Esophagus squamous epithelium (tissue), 5 donors: Measurements from ENCODE around the gene ATXN1. TPM values are rescaled to one million over a fixed set of nuclear protein-coding genes. Genes with fewer than 3 reads are reported as not detected.

Experiments
- DNase-seq: peaks from one replicate; lab custom pipeline; 2025; lab: John Stamatoyannopoulos, UW
- H3K27ac ChIP-seq, 4 donors: fragments of 200-600 bp; sonication (generic); one replicate each; pipeline ENCODE4 v1.5.1; 2016 to 2019; ENCODE audit warnings: mild to moderate bottlenecking in 1 of 4
- H3K27me3 ChIP-seq, 4 donors: fragments of 200-600 bp; sonication (generic); 1 replicate in 3 of 4; 2 replicates in 1 of 4; pipeline versions ENCODE4 v1.5.1 to v1.6.0; 2017 to 2021; ENCODE audit warnings: antibody characterized with exemption in 1 of 4
- H3K36me3 ChIP-seq, 3 donors: fragments of 200-600 bp; sonication (generic); one replicate each; pipeline ENCODE4 v1.5.1; 2016 to 2019
- H3K4me1 ChIP-seq, 3 donors: fragments of 200-600 bp; sonication (generic); one replicate each; pipeline ENCODE4 v1.5.1; 2017 to 2019
- H3K4me3 ChIP-seq, 4 donors: fragments of 200-600 bp; sonication (generic); 1 replicate in 3 of 4; 2 replicates in 1 of 4; pipeline ENCODE4 v1.5.1; 2016 to 2019; ENCODE audit warnings: mild to moderate bottlenecking in 2 of 4, moderate library complexity in 1 of 4
- H3K9me3 ChIP-seq, 3 donors: fragments of 200-600 bp; sonication (generic); one replicate each; pipeline ENCODE4 v1.5.1; 2016 to 2019
- CTCF ChIP-seq, 6 experiments: fragments of 450-650 bp in 4 of 6; fragments of 200-600 bp in 2 of 6; sonication (generic) in 2 of 6; IDR thresholded peaks; one replicate each; pipeline ENCODE4 v1.5.1; 2016 to 2019; ENCODE audit warnings: antibody characterized with exemption in 6 of 6, mild to moderate bottlenecking in 4 of 6, moderate library complexity in 4 of 6
- POLR2A ChIP-seq, 4 donors: fragments of 450-650 bp; IDR thresholded peaks; one replicate each; pipeline ENCODE4 v1.6.1; 2017; ENCODE audit warnings: antibody characterized with exemption in 4 of 4, mild to moderate bottlenecking in 4 of 4, moderate library complexity in 3 of 4
- WGBS, 2 donors: methylation state at CpG; one replicate each; pipeline ENCODE4 v1.1.5; 2018; 5-methylcytosine and 5-hydroxymethylcytosine counted together
- intact Hi-C: fragments of 100-400 bp; cut with DNase I; formaldehyde crosslinking; loops from one replicate; pipeline ENCODE4 v1.15.0; 2022
- total RNA-seq, 4 donors: library from RNA; depleted of rRNA; stranded (reverse); fragments of >200 nt; gene quantifications; one replicate each; pipeline ENCODE4 v1.1.0, GENCODE V29; 2016
- donor health status: DM: yes; HTN: yes; CAD: no.

Gene ATXN1
- total RNA-seq, 4 donors from 2014 or later, result 17.5 to 50.5 (median 28.5) TPM

DNA sequence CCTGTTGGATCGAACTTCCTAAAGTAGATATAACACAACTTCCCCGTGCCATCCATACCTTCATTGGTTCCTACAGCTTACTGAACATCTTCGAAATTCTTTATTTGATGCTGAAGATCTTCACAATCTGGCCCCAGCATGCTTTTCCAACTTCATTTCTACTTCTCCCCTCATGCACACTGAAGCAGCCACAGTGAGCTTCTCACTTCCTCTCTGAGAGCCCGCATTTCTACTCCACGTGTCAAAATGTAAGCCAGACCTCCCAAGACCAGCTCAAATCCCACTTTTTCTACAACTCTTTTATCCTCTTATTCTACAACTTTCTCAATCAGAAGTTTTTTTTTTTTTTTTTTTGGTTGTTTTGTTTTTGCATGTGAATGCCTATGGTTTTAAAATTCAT lies 268.1 kb downstream of the ATXN1 start:
- Histone ChIP-seq H3K9me3 (no peaks in the 10 kb centered on the region), H3K4me1 (peaks cover 20 to 72% (median 25%) of the 10 kb centered on the region in 3 donors), H3K27ac (no peak overlapping the region), H3K36me3 (no peaks in the 10 kb centered on the region), H3K4me3 (no peak overlapping the region), H3K27me3 (no peaks in the 10 kb centered on the region)
- no peak for DNase-seq
- WGBS, 2 donors, result 78 to 88% methylated on average over 5 of the region's 5 CpGs
- TF ChIP-seq CTCF (IDR thresholded peaks at IDR 0.05), result no peak
- TF ChIP-seq POLR2A (IDR thresholded peaks at IDR 0.05), result no peak
- intact Hi-C loops, result no loop called here

- no peak for TF ChIP-seq CTCF (IDR thresholded peaks at IDR 0.05)
- no peak for TF ChIP-seq POLR2A (IDR thresholded peaks at IDR 0.05)
- WGBS, 2 donors, result 91 to 93% methylated on average over 3 to 4 of the region's 5 CpGs
These were observed 269.5 kb downstream of the ATXN1 start for GRCh38 chr6:16491666-16492313.

GRCh38 chr6:16490616-16491015 lies 270.6 kb downstream of the ATXN1 start:
- H3K36me3 ChIP-seq, result no peaks in the 10 kb centered on the region
- peaks cover 0 to 72% (median 18%) of the 10 kb centered on the region in 3 donors for H3K4me1 ChIP-seq
- no peak overlapping the region for H3K4me3 ChIP-seq
- no peaks in the 10 kb centered on the region for H3K9me3 ChIP-seq
- intact Hi-C loops, result no loop called here
- TF ChIP-seq POLR2A (IDR thresholded peaks at IDR 0.05) (no peak), CTCF (IDR thresholded peaks at IDR 0.05) (no peak)
- whole genome bisulfite sequencing, 2 donors, result 67 to 100% methylated on average over 1 of the region's 2 CpGs
- DNase-seq, result no peak
- no peaks in the 10 kb centered on the region for H3K27me3 ChIP-seq
- no peak overlapping the region for H3K27ac ChIP-seq

More at GRCh38 chr6:16491666-16492313, 269.5 kb downstream of the ATXN1 start:
- Histone ChIP-seq H3K4me1 (peaks cover 8 to 72% (median 20%) of the 10 kb centered on the region in 3 donors), H3K4me3 (no peak overlapping the region), H3K27me3 (no peaks in the 10 kb centered on the region), H3K9me3 (no peaks in the 10 kb centered on the region), H3K36me3 (no peaks in the 10 kb centered on the region), H3K27ac (no peak overlapping the region)
- no peak for DNase-seq
- intact Hi-C loops, result no loop called here

DNA sequence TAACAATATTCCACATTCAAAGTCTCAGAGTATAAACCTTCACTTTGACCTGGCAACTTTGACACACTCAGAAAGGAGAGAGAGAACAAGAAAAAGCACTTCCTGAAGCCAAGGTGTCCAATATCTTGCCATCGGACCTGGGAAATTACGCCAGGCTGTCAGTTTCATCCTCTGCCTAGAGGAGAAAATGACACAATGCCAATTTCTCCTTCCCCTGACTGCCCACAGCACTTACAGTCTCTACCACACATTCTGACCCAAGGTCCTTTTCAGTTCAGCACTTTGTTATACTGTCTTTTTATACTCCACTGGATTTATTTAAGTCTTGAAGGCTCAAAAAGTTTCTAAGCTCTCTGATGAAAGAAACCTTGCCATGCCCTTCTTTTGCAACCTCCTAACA lies 272.4 kb downstream of the ATXN1 start:
- no peak for DNase-seq
- TF ChIP-seq CTCF (IDR thresholded peaks at IDR 0.05), result peak in 1 of 6 experiments; percentile 16
- no peak for TF ChIP-seq POLR2A (IDR thresholded peaks at IDR 0.05)
- WGBS, 2 donors, result 39 to 49% methylated on average over 2 of the region's 2 CpGs
- no peaks in the 10 kb centered on the region for H3K27me3 ChIP-seq
- H3K4me1 ChIP-seq, result peaks cover 0 to 65% (median 20%) of the 10 kb centered on the region in 3 donors
- no peaks in the 10 kb centered on the region for H3K9me3 ChIP-seq
- H3K36me3 ChIP-seq, result peaks cover 0 to 7% (median 0%) of the 10 kb centered on the region in 3 donors
- H3K27ac ChIP-seq, result peak overlapping the region in 3 of 4 donors; percentile 59 to 63 (median 61)
- intact Hi-C loops, result no loop called here
- H3K4me3 ChIP-seq, result no peak overlapping the region

GRCh38 chr6:16487996-16488674 lies 273.1 kb downstream of the ATXN1 start:
- 58 to 72% methylated on average over 5 to 6 of the region's 6 CpGs for WGBS, 2 donors
- peaks cover 0 to 62% (median 20%) of the 10 kb centered on the region in 3 donors for H3K4me1 ChIP-seq
- peaks cover 0 to 14% (median 0%) of the 10 kb centered on the region in 3 donors for H3K36me3 ChIP-seq
- H3K9me3 ChIP-seq, result peaks cover 0 to under 1% (median 0%) of the 10 kb centered on the region in 3 donors
- intact Hi-C loops, result no loop called here
- H3K4me3 ChIP-seq, result no peak overlapping the region
- no peak for DNase-seq
- peak overlapping the region in 3 of 4 donors; percentile 59 to 63 (median 61) for H3K27ac ChIP-seq
- TF ChIP-seq POLR2A (IDR thresholded peaks at IDR 0.05), result no peak
- TF ChIP-seq CTCF (IDR thresholded peaks at IDR 0.05), result no peak
- no peaks in the 10 kb centered on the region for H3K27me3 ChIP-seq
